Esophagus squamous epithelium (tissue), 5 donors: ENCODE results near the gene TBC1D2. TPM values are rescaled to one million over a fixed set of nuclear protein-coding genes. Genes with fewer than 3 reads are reported as not detected.
A peak's percentile ranks its signal among the peaks of the same experiment; 100 is the strongest.

Experiments
- DNase-seq: peaks from one replicate; lab custom pipeline; 2025; lab: John Stamatoyannopoulos, UW
- H3K27ac ChIP-seq, 4 donors: fragments of 200-600 bp; sonication (generic); one replicate each; pipeline ENCODE4 v1.5.1; 2016 to 2019; ENCODE audit warnings: mild to moderate bottlenecking in 1 of 4
- H3K27me3 ChIP-seq, 4 donors: fragments of 200-600 bp; sonication (generic); 1 replicate in 3 of 4; 2 replicates in 1 of 4; pipeline versions ENCODE4 v1.5.1 to v1.6.0; 2017 to 2021; ENCODE audit warnings: antibody characterized with exemption in 1 of 4
- H3K36me3 ChIP-seq, 3 donors: fragments of 200-600 bp; sonication (generic); one replicate each; pipeline ENCODE4 v1.5.1; 2016 to 2019
- H3K4me1 ChIP-seq, 3 donors: fragments of 200-600 bp; sonication (generic); one replicate each; pipeline ENCODE4 v1.5.1; 2017 to 2019
- H3K4me3 ChIP-seq, 4 donors: fragments of 200-600 bp; sonication (generic); 1 replicate in 3 of 4; 2 replicates in 1 of 4; pipeline ENCODE4 v1.5.1; 2016 to 2019; ENCODE audit warnings: mild to moderate bottlenecking in 2 of 4, moderate library complexity in 1 of 4
- H3K9me3 ChIP-seq, 3 donors: fragments of 200-600 bp; sonication (generic); one replicate each; pipeline ENCODE4 v1.5.1; 2016 to 2019
- POLR2A ChIP-seq, 4 donors: fragments of 450-650 bp; IDR thresholded peaks; one replicate each; pipeline ENCODE4 v1.6.1; 2017; ENCODE audit warnings: antibody characterized with exemption in 4 of 4, mild to moderate bottlenecking in 4 of 4, moderate library complexity in 3 of 4
- WGBS, 2 donors: methylation state at CpG; one replicate each; pipeline ENCODE4 v1.1.5; 2018; 5-methylcytosine and 5-hydroxymethylcytosine counted together
- intact Hi-C: fragments of 100-400 bp; cut with DNase I; formaldehyde crosslinking; loops from one replicate; pipeline ENCODE4 v1.15.0; 2022
- total RNA-seq, 4 donors: library from RNA; depleted of rRNA; stranded (reverse); fragments of >200 nt; gene quantifications; one replicate each; pipeline ENCODE4 v1.1.0, GENCODE V29; 2016
- TF ChIP-seq, protein P1 (sequence below), 6 experiments: fragments of 450-650 bp in 4 of 6; fragments of 200-600 bp in 2 of 6; sonication (generic) in 2 of 6; IDR thresholded peaks; one replicate each; pipeline ENCODE4 v1.5.1; 2016 to 2019; ENCODE audit warnings: antibody characterized with exemption in 6 of 6, mild to moderate bottlenecking in 4 of 6, moderate library complexity in 4 of 6
- donor health status: DM: yes; HTN: yes; CAD: no.

Gene TBC1D2
- total RNA-seq, 4 donors from 2014 or later, result 39.3 to 52.9 (median 49.0) TPM

DNA sequence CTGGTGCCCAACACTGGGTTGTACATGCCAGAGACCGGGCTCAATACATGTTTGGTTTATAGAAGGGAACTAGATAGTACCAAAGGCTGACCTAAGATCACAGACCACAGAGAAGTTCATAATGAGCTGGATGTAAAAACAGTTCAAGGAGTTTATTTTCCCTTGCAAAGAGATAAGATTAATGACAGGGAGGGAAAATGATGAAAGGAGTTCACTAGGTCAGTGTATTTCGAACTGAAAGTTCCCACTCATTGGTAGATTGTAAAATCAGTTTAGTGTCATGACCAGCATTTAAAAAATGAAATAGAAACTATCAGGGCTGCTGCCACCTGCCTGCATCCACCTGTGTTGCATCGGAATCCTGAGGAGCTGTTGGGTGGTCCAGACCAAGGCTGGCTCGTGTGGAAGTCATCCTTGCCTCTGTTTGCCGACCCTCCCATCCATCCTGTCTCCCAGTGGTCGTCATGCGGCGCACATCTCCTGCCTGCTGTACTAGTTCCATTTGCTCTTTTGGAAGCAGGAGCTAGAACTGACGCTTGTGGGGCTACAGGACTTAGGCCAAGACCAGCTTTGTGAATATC lies 21.1 kb downstream of the TBC1D2 start:
- Histone ChIP-seq H3K36me3 (peaks cover 7 to 96% (median 18%) of the 10 kb centered on the region in 3 donors), H3K27ac (no peak overlapping the region), H3K4me3 (no peak overlapping the region), H3K9me3 (no peaks in the 10 kb centered on the region), H3K27me3 (no peaks in the 10 kb centered on the region), H3K4me1 (peaks cover 0 to 11% (median 0%) of the 10 kb centered on the region in 3 donors)
- DNase-seq, result no peak
- 68 to 74% methylated on average over 8 to 9 of the region's 9 CpGs for WGBS, 2 donors
- intact Hi-C loops, result no loop called here
- no peak for TF ChIP-seq POLR2A (IDR thresholded peaks at IDR 0.05)
- TF ChIP-seq, protein P1, sequence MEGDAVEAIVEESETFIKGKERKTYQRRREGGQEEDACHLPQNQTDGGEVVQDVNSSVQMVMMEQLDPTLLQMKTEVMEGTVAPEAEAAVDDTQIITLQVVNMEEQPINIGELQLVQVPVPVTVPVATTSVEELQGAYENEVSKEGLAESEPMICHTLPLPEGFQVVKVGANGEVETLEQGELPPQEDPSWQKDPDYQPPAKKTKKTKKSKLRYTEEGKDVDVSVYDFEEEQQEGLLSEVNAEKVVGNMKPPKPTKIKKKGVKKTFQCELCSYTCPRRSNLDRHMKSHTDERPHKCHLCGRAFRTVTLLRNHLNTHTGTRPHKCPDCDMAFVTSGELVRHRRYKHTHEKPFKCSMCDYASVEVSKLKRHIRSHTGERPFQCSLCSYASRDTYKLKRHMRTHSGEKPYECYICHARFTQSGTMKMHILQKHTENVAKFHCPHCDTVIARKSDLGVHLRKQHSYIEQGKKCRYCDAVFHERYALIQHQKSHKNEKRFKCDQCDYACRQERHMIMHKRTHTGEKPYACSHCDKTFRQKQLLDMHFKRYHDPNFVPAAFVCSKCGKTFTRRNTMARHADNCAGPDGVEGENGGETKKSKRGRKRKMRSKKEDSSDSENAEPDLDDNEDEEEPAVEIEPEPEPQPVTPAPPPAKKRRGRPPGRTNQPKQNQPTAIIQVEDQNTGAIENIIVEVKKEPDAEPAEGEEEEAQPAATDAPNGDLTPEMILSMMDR (IDR thresholded peaks at IDR 0.05), result no peak

DNA sequence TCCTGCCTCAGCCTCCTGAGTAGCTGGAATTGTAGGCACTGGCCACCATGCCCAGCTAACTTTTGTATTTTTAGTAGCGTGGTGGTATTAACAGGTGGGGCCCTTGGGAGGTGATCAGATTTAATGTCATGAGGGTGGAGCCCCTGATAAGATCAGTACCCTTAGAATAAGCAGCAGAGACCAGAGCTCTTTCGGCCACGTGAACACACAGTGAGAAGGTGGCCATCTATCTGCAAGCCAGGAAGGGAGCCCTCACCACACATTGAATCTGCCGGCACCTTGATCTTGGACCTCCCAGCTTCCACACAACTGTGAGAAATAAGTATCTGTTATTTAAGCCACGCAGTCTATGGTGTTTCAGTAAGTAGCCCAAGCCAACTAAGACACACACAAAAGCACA lies 22.5 kb downstream of the TBC1D2 start:
- TF ChIP-seq, protein P1 (IDR thresholded peaks at IDR 0.05), result no peak
- no peak for TF ChIP-seq POLR2A (IDR thresholded peaks at IDR 0.05)
- 80 to 93% methylated on average over 1 to 4 of the region's 5 CpGs for WGBS, 2 donors
- intact Hi-C loops, result no loop called here

DNA sequence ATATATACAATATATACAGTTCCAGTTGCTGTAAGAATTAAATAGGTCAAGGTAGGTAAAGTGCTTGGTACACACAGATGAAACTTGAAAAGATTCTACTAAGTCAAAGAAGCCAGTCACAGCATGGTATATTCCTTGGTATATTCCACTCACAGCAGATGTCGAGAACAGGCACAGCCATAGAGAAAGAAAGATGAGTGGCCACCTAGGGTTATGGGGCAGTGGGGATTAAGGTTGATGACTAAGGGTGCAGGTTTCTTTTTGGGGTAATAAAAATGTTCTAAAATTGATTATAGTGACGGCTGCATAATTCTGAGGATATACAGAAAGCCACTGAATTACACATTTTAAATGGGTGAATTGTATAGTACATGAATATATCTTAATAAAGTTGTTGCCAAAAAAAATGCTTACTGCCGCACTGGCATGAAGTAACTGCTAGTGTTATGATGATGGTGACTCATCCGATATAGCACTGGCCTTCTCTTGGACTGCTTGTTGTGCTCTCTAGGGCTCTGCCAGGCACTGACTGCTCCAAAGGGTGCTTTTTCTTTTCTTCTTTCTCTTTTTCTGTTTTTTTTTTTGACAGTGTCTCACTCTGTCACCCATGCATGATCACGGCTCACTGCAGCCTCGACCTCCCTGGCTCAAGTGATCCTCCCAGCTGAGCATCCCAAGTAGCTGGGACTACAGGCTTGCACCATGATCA lies 23.5 kb downstream of the TBC1D2 start:
- Histone ChIP-seq H3K36me3 (peaks cover 18 to 96% (median 23%) of the 10 kb centered on the region in 3 donors), H3K27me3 (no peaks in the 10 kb centered on the region), H3K4me3 (no peak overlapping the region), H3K27ac (peak overlapping the region in 1 of 4 donors; percentile 13), H3K4me1 (peaks cover 0 to 14% (median 0%) of the 10 kb centered on the region in 3 donors), H3K9me3 (no peaks in the 10 kb centered on the region)
- WGBS, 2 donors, result 44 to 46% methylated on average over 6 of the region's 6 CpGs
- TF ChIP-seq, protein P1 (IDR thresholded peaks at IDR 0.05), result no peak
- no peak for TF ChIP-seq POLR2A (IDR thresholded peaks at IDR 0.05)
- intact Hi-C loops, result no loop called here
- no peak for DNase-seq

More for the DNA sequence above, 22.5 kb downstream of the TBC1D2 start:
- Histone ChIP-seq H3K36me3 (peaks cover 17 to 96% (median 25%) of the 10 kb centered on the region in 3 donors), H3K27ac (no peak overlapping the region), H3K27me3 (no peaks in the 10 kb centered on the region), H3K4me3 (no peak overlapping the region), H3K9me3 (no peaks in the 10 kb centered on the region), H3K4me1 (peaks cover 0 to 11% (median 0%) of the 10 kb centered on the region in 3 donors)
- no peak for DNase-seq

DNA sequence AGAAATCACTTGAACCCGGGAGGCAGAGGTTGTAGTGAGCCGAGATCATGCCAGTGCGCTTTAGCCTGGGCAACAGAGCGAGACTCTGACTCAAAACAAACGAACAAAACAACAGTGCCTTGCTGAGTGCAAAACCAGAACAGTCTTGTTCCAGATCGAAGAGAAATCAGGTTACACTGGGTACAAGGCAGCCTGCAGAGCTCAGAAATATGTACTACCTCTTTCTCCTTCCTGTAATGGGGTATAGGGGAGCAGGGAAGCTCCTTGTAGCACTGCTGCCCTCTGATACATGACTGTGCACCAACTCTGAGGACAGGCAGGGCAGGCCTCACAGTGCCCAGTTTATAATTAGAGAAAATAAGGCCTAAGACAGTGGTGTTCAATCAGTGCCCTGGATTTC lies 24.7 kb downstream of the TBC1D2 start:
- no peak overlapping the region for H3K4me3 ChIP-seq
- H3K9me3 ChIP-seq, result no peaks in the 10 kb centered on the region
- no peak for DNase-seq
- peaks cover 0 to 23% (median 0%) of the 10 kb centered on the region in 3 donors for H3K4me1 ChIP-seq
- no peaks in the 10 kb centered on the region for H3K27me3 ChIP-seq
- no peak for TF ChIP-seq POLR2A (IDR thresholded peaks at IDR 0.05)
- TF ChIP-seq, protein P1 (IDR thresholded peaks at IDR 0.05), result no peak
- WGBS, 2 donors, result 73 to 75% methylated on average over 2 to 6 of the region's 6 CpGs
- intact Hi-C loops, result no loop called here
- H3K27ac ChIP-seq, result peak overlapping the region in 2 of 4 donors; percentile 31 to 38
- H3K36me3 ChIP-seq, result peaks cover 18 to 96% (median 27%) of the 10 kb centered on the region in 3 donors

DNA sequence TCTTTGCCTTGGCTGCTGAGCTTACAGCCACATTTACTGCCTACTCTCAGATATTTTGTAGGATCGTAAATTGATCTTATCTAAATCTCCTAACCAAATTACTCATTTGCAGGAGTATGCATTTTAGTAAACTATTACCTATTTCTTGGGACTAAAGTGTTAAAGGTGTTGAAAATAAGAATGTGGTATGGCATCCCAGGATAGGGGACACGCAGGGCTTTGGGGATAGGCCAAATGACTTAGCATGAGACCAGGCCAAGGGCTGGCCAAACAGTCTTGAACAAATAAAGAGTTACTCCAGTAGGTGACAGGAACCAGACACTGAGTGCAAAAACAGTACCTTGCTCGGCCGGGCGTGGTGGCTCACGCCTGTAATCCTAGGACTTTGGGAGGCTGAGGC lies 25.1 kb downstream of the TBC1D2 start:
- Histone ChIP-seq H3K27ac (peak overlapping the region in 1 of 4 donors; percentile 38), H3K36me3 (peaks cover 18 to 96% (median 28%) of the 10 kb centered on the region in 3 donors), H3K27me3 (no peaks in the 10 kb centered on the region), H3K4me3 (no peak overlapping the region), H3K4me1 (peaks cover 0 to 28% (median 0%) of the 10 kb centered on the region in 3 donors), H3K9me3 (no peaks in the 10 kb centered on the region)
- DNase-seq, result no peak
- 74 to 91% methylated on average over 2 to 6 of the region's 6 CpGs for WGBS, 2 donors
- intact Hi-C loops, result no loop called here
- TF ChIP-seq, protein P1 (IDR thresholded peaks at IDR 0.05), result no peak
- no peak for TF ChIP-seq POLR2A (IDR thresholded peaks at IDR 0.05)
